Thyroid gland (tissue), 4 donors: ENCODE results near the gene ADARB2. TPM values are rescaled to one million over a fixed set of nuclear protein-coding genes. Genes with fewer than 3 reads are reported as not detected.

Experiments used
- DNase-seq, 2 donors: peaks; one replicate each; pipeline ENCODE4 v3.0.0-alpha.2; 2019
- H3K27ac ChIP-seq, 3 donors: fragments of 200-600 bp; sonication (generic); 1 replicate in 2 of 3; 2 replicates in 1 of 3; pipeline ENCODE4 v1.5.1; 2016 to 2019; ENCODE audit warnings: mild to moderate bottlenecking in 1 of 3, moderate library complexity in 1 of 3
- H3K27me3 ChIP-seq: fragments of 200-600 bp; sonication (generic); one replicate; pipeline ENCODE4 v1.5.1; 2019
- H3K36me3 ChIP-seq, 2 donors: fragments of 200-600 bp; sonication (generic); one replicate each; pipeline ENCODE4 v1.5.1; 2016 to 2019
- H3K4me1 ChIP-seq, 2 donors: fragments of 200-600 bp; sonication (generic); one replicate each; pipeline ENCODE4 v1.5.1; 2017 to 2019
- H3K4me3 ChIP-seq, 3 donors: fragments of 200-600 bp; sonication (generic); replicated peaks in 1 of 3; 1 replicate in 2 of 3; 2 replicates in 1 of 3; pipeline ENCODE4 v1.5.1; 2016; ENCODE audit warnings: mild to moderate bottlenecking in 1 of 3
- H3K9me3 ChIP-seq: fragments of 200-600 bp; sonication (generic); one replicate; pipeline ENCODE4 v1.5.1; 2017
- POLR2A ChIP-seq, 2 donors: fragments of 450-650 bp; IDR thresholded peaks; one replicate each; pipeline ENCODE4 v1.6.1; 2017; ENCODE audit warnings: antibody characterized with exemption in 2 of 2, mild to moderate bottlenecking in 2 of 2, moderate library complexity in 1 of 2
- whole genome bisulfite sequencing, 2 donors: methylation state at CpG; one replicate each; pipeline ENCODE4 v1.1.5; 2017; 5-methylcytosine and 5-hydroxymethylcytosine counted together
- intact Hi-C: fragments of 100-400 bp; cut with DNase I; formaldehyde crosslinking; loops from one replicate; pipeline ENCODE4 v1.15.1; 2023
- total RNA-seq, 4 donors: library from RNA; depleted of rRNA; stranded (reverse); fragments of >200 nt; gene quantifications; one replicate each; pipeline ENCODE4 v1.2.3, GENCODE V29; 2016
- TF ChIP-seq, protein P1 (sequence below), 6 experiments: fragments of 200-600 bp in 3 of 6; fragments of 450-650 bp in 3 of 6; sonication (generic) in 3 of 6; IDR thresholded peaks; one replicate each; pipeline ENCODE4 v1.5.1; 2016 to 2019; ENCODE audit warnings: antibody characterized with exemption in 6 of 6, mild to moderate bottlenecking in 2 of 6, inconsistent platforms in 1 of 6, moderate library complexity in 1 of 6

The ADARB2 gene
- total RNA-seq, 4 donors from 2014 or later = 0.08 to 0.15 TPM; not detected in 2

DNA sequence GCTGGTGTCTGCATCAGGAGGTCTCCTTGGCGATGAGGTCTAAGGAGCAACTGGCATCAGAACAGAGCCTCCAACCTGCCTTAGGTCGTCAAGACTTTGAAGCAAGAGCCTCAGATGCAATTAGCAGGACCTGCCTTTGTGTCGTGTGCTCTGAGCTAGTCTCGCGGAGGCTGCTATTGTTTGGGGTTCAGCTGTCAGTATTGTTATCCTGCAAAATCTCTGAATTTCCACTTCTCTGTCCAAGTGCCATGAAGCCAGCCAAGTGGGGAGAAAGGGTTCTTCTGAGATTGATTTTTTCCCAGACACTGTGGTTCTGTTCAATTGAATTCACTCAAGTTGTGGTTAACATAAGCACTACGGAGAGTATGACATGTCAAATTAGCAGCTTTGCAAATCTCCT, 78.7 kb downstream of the ADARB2 start:
- H3K4me3 ChIP-seq = no peak overlapping the region
- no peaks in the 10 kb centered on the region for H3K27me3 ChIP-seq
- TF ChIP-seq POLR2A (IDR thresholded peaks at IDR 0.05) = no peak
- TF ChIP-seq, protein P1, sequence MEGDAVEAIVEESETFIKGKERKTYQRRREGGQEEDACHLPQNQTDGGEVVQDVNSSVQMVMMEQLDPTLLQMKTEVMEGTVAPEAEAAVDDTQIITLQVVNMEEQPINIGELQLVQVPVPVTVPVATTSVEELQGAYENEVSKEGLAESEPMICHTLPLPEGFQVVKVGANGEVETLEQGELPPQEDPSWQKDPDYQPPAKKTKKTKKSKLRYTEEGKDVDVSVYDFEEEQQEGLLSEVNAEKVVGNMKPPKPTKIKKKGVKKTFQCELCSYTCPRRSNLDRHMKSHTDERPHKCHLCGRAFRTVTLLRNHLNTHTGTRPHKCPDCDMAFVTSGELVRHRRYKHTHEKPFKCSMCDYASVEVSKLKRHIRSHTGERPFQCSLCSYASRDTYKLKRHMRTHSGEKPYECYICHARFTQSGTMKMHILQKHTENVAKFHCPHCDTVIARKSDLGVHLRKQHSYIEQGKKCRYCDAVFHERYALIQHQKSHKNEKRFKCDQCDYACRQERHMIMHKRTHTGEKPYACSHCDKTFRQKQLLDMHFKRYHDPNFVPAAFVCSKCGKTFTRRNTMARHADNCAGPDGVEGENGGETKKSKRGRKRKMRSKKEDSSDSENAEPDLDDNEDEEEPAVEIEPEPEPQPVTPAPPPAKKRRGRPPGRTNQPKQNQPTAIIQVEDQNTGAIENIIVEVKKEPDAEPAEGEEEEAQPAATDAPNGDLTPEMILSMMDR (IDR thresholded peaks at IDR 0.05) = no peak
- H3K27ac ChIP-seq = no peak overlapping the region
- no peaks in the 10 kb centered on the region for H3K4me1 ChIP-seq
- H3K36me3 ChIP-seq = no peaks in the 10 kb centered on the region
- no peak for DNase-seq
- H3K9me3 ChIP-seq = no peaks in the 10 kb centered on the region
- WGBS, 2 donors = 35 to 44% methylated on average over 6 of the region's 6 CpGs
- intact Hi-C loops = no loop called here

DNA sequence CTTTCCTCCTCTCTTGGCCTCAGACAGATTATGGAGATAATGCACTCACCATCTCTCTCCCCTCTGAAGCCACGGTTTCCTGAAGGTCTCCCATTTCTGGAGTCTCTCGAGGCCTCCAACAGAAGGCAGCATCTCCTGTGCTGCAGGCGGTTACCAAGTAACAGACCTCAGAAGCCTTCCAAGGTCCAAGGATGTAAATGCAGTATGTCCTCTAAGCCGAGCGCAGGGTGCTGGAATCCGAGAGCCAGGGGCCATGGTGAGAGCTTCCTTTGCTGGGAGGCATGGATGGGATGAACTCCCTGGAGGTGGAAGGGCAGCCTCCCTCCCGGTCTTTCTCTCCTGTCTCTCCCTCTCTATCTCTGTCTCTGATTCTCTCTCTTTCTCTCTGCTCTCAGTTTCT, 79.8 kb downstream of the ADARB2 start:
- WGBS, 2 donors = 38 to 57% methylated on average over 7 of the region's 7 CpGs
- H3K9me3 ChIP-seq = no peaks in the 10 kb centered on the region
- H3K4me3 ChIP-seq = no peak overlapping the region
- H3K27me3 ChIP-seq = no peaks in the 10 kb centered on the region
- no peaks in the 10 kb centered on the region for H3K4me1 ChIP-seq
- TF ChIP-seq, protein P1 (IDR thresholded peaks at IDR 0.05) = no peak
- no peak for TF ChIP-seq POLR2A (IDR thresholded peaks at IDR 0.05)
- no peaks in the 10 kb centered on the region for H3K36me3 ChIP-seq
- no peak overlapping the region for H3K27ac ChIP-seq
- DNase-seq = no peak
- intact Hi-C loops = no loop called here

DNA sequence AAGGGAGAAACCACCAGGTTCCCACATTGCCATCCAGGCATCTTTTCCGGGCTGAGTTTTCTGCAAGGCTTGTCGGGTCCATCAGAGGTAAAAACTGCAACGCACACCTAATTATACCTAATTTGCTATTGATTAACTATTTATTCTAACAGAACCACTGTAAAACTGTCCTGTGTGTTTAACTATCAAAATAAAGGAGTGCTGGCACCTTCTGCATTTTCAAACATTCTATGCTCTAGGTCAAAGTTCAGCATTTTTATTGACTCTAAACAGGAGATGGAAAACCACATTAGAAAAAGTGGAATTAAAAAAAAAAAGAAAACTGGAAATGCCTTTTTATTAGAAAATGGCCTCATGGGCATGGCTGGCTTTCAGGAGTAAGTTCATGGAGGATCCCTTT, 82.0 kb downstream of the ADARB2 start:
- Histone ChIP-seq H3K27me3 (no peaks in the 10 kb centered on the region), H3K9me3 (no peaks in the 10 kb centered on the region), H3K4me1 (no peaks in the 10 kb centered on the region), H3K36me3 (no peaks in the 10 kb centered on the region), H3K4me3 (no peak overlapping the region), H3K27ac (no peak overlapping the region)
- TF ChIP-seq, protein P1 (IDR thresholded peaks at IDR 0.05) = no peak
- TF ChIP-seq POLR2A (IDR thresholded peaks at IDR 0.05) = no peak
- WGBS, 2 donors = 80 to 84% methylated on average over 3 of the region's 3 CpGs
- intact Hi-C loops = no loop called here
- no peak for DNase-seq

DNA sequence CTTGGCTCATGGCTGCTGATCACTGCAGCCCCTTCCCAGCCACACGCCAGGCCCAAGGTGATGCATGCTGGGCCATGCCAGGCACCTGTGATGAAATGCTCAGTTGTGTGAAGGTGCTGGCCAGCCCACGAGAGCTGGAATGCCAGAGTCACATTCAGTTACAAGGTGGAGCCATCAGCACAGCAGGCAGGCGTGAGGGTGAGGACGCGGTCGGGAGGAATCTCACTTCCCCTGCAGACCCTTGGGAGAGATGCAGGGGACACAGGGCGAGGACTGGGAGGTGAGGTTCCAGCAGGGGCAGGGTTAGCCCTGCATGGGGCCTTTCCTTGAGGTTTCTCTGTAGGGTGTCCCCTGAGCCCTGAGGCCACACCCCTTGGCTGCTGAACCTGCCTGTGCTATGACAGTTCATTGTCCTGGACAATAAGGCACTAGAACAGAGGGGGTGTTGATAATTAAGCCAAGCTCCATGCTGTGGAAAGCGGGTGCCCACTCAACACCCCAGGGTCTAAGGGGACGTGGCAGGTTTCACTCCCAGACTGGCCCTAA, 82.4 kb downstream of the ADARB2 start:
- DNase-seq = no peak
- no peaks in the 10 kb centered on the region for H3K36me3 ChIP-seq
- H3K9me3 ChIP-seq = no peaks in the 10 kb centered on the region
- no peaks in the 10 kb centered on the region for H3K27me3 ChIP-seq
- 70 to 75% methylated on average over 7 to 9 of the region's 9 CpGs for WGBS, 2 donors
- H3K27ac ChIP-seq = no peak overlapping the region
- no peak overlapping the region for H3K4me3 ChIP-seq
- TF ChIP-seq, protein P1 (IDR thresholded peaks at IDR 0.05) = no peak
- H3K4me1 ChIP-seq = no peaks in the 10 kb centered on the region
- intact Hi-C loops = no loop called here

DNA sequence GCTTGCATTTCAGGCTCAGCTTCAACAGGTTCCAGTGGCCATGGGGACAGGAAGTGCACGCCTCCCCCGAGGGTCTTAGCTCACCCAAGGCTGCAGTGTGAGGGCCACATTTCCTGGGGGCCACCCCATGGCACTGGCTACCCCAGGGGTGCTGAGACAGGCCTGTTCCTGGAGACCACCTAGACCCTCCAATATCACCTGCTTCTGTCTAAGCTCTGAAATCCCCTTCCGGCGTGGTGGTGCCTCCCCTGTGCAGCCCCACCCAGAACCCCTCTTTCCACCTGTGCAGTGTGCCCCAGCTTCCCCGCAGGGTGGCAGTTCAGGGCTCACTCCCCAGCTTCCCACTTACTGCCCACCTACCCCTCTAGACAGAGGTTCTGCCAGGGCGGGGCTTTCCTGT, 83.1 kb downstream of the ADARB2 start:
- intact Hi-C loops = no loop called here
- H3K4me3 ChIP-seq = no peak overlapping the region
- H3K36me3 ChIP-seq = no peaks in the 10 kb centered on the region
- H3K27me3 ChIP-seq = no peaks in the 10 kb centered on the region
- WGBS, 2 donors = 66 to 77% methylated on average over 6 of the region's 6 CpGs
- no peak for DNase-seq
- TF ChIP-seq POLR2A (IDR thresholded peaks at IDR 0.05) = no peak
- TF ChIP-seq, protein P1 (IDR thresholded peaks at IDR 0.05) = no peak
- H3K4me1 ChIP-seq = no peaks in the 10 kb centered on the region
- no peaks in the 10 kb centered on the region for H3K9me3 ChIP-seq
- H3K27ac ChIP-seq = no peak overlapping the region
